Measurements from ENCODE around the gene NANS.

DNA sequence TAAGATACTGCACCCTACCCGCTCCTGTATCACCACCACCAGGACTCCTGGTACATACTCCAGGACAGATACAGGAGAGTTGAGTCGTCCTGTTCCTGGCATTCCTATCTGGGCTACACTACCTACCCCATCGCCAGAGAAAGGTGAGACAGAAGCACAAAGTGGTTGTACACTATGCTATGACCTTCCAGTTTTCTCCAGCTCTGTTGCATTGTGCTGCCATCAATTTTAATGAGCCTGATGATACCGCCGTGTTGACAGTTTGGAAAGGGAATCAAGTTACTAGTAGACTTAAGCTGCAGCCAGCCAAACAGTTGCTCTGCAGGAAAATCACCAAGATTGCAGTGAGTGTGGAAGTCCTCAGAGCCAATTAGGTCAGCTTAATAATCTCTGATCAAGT, 38.2 kb upstream of the NANS start:
- TF ChIP-seq TAF1 (IDR thresholded peaks at IDR 0.05; ENCODE audit: low read depth) (no peak), POLR2AphosphoS5 (IDR thresholded peaks at IDR 0.05) (no peak), RAD21 (conservative IDR thresholded peaks at IDR 0.05) (no peak)
- TF ChIP-seq, protein P1, sequence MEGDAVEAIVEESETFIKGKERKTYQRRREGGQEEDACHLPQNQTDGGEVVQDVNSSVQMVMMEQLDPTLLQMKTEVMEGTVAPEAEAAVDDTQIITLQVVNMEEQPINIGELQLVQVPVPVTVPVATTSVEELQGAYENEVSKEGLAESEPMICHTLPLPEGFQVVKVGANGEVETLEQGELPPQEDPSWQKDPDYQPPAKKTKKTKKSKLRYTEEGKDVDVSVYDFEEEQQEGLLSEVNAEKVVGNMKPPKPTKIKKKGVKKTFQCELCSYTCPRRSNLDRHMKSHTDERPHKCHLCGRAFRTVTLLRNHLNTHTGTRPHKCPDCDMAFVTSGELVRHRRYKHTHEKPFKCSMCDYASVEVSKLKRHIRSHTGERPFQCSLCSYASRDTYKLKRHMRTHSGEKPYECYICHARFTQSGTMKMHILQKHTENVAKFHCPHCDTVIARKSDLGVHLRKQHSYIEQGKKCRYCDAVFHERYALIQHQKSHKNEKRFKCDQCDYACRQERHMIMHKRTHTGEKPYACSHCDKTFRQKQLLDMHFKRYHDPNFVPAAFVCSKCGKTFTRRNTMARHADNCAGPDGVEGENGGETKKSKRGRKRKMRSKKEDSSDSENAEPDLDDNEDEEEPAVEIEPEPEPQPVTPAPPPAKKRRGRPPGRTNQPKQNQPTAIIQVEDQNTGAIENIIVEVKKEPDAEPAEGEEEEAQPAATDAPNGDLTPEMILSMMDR (IDR thresholded peaks at IDR 0.05; ENCODE audit: poor library complexity, severe bottlenecking): no peak
